ENCODE results near the gene CRYBB2.

- TF ChIP-seq, protein P1, sequence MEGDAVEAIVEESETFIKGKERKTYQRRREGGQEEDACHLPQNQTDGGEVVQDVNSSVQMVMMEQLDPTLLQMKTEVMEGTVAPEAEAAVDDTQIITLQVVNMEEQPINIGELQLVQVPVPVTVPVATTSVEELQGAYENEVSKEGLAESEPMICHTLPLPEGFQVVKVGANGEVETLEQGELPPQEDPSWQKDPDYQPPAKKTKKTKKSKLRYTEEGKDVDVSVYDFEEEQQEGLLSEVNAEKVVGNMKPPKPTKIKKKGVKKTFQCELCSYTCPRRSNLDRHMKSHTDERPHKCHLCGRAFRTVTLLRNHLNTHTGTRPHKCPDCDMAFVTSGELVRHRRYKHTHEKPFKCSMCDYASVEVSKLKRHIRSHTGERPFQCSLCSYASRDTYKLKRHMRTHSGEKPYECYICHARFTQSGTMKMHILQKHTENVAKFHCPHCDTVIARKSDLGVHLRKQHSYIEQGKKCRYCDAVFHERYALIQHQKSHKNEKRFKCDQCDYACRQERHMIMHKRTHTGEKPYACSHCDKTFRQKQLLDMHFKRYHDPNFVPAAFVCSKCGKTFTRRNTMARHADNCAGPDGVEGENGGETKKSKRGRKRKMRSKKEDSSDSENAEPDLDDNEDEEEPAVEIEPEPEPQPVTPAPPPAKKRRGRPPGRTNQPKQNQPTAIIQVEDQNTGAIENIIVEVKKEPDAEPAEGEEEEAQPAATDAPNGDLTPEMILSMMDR (IDR thresholded peaks at IDR 0.05), result no peak
- TF ChIP-seq POLR2A (IDR thresholded peaks at IDR 0.05), result no peak
These were observed 32.0 kb upstream of the CRYBB2 start for GRCh38 chr22:25187469-25187868.
